Stomach smooth muscle (tissue), 2 donors: ENCODE results near the gene AKAP6.
A peak's percentile ranks its signal among the peaks of the same experiment; 100 is the strongest.

Experiments
- H3K27ac ChIP-seq: one replicate; pipeline ENCODE4 v1.7.0; 2013; ENCODE audit warnings: mild to moderate bottlenecking, low read length, inconsistent platforms
- H3K27me3 ChIP-seq, 2 donors: one replicate each; pipeline ENCODE4 v1.7.0; 2013; ENCODE audit warnings: low read length in 2 of 2; ENCODE audit not compliant: insufficient read depth in 2 of 2, control insufficient read depth in 1 of 2
- H3K36me3 ChIP-seq, 2 donors: one replicate each; pipeline ENCODE4 v1.7.0; 2013; ENCODE audit warnings: low read length in 2 of 2; ENCODE audit not compliant: control insufficient read depth in 2 of 2, insufficient read depth in 2 of 2
- H3K4me1 ChIP-seq: one replicate; pipeline ENCODE4 v1.7.0; 2013; ENCODE audit warnings: low read length; ENCODE audit not compliant: control insufficient read depth, insufficient read depth
- H3K4me3 ChIP-seq, 2 donors: one replicate each; pipeline ENCODE4 v1.7.0; 2013; ENCODE audit warnings: low read length in 2 of 2
- H3K9ac ChIP-seq, 2 donors: one replicate each; pipeline ENCODE4 v1.7.0; 2013; ENCODE audit warnings: low read length in 2 of 2, mild to moderate bottlenecking in 1 of 2
- H3K9me3 ChIP-seq, 2 donors: one replicate each; pipeline ENCODE4 v1.7.0; 2013; ENCODE audit warnings: low read length in 2 of 2; ENCODE audit not compliant: control insufficient read depth in 2 of 2
- donor health status: healthy.
- donor health status: Pancreatic carcinoma.

Gene AKAP6

GRCh38 chr14:32692441-32692840, 363.3 kb downstream of the AKAP6 start:
- Histone ChIP-seq H3K36me3 (peaks cover 0 to 3% of the 10 kb centered on the region in 2 donors), H3K27me3 (no peaks in the 10 kb centered on the region), H3K9ac (no peak overlapping the region), H3K4me1 (no peaks in the 10 kb centered on the region), H3K4me3 (no peak overlapping the region), H3K9me3 (no peaks in the 10 kb centered on the region), H3K27ac (no peak overlapping the region)

GRCh38 chr14:32693114-32693513, 364.0 kb downstream of the AKAP6 start:
- H3K36me3 ChIP-seq, result peaks cover 0 to 3% of the 10 kb centered on the region in 2 donors
- H3K9ac ChIP-seq, result no peak overlapping the region
- no peak overlapping the region for H3K4me3 ChIP-seq
- no peak overlapping the region for H3K27ac ChIP-seq
- H3K4me1 ChIP-seq, result no peaks in the 10 kb centered on the region
- H3K27me3 ChIP-seq, result no peaks in the 10 kb centered on the region
- H3K9me3 ChIP-seq, result no peaks in the 10 kb centered on the region

GRCh38 chr14:32694795-32695449, 365.8 kb downstream of the AKAP6 start:
- H3K9ac ChIP-seq, result no peak overlapping the region
- no peaks in the 10 kb centered on the region for H3K27me3 ChIP-seq
- no peak overlapping the region for H3K4me3 ChIP-seq
- H3K36me3 ChIP-seq, result peaks cover 0 to 3% of the 10 kb centered on the region in 2 donors
- H3K9me3 ChIP-seq, result no peaks in the 10 kb centered on the region
- H3K4me1 ChIP-seq, result no peaks in the 10 kb centered on the region
- no peak overlapping the region for H3K27ac ChIP-seq

GRCh38 chr14:32696325-32697091, 367.4 kb downstream of the AKAP6 start:
- Histone ChIP-seq H3K9me3 (no peaks in the 10 kb centered on the region), H3K4me3 (no peak overlapping the region), H3K27ac (no peak overlapping the region), H3K36me3 (peaks cover 0 to 3% of the 10 kb centered on the region in 2 donors), H3K27me3 (no peaks in the 10 kb centered on the region), H3K9ac (no peak overlapping the region), H3K4me1 (no peaks in the 10 kb centered on the region)

GRCh38 chr14:32697114-32697513, 368.0 kb downstream of the AKAP6 start:
- Histone ChIP-seq H3K4me1 (no peaks in the 10 kb centered on the region), H3K9ac (no peak overlapping the region), H3K9me3 (no peaks in the 10 kb centered on the region), H3K4me3 (no peak overlapping the region), H3K27me3 (no peaks in the 10 kb centered on the region), H3K36me3 (peaks cover 0 to 3% of the 10 kb centered on the region in 2 donors), H3K27ac (no peak overlapping the region)

GRCh38 chr14:32697704-32698103, 368.6 kb downstream of the AKAP6 start:
- Histone ChIP-seq H3K9me3 (no peaks in the 10 kb centered on the region), H3K4me1 (peaks cover 4% of the 10 kb centered on the region), H3K27me3 (no peaks in the 10 kb centered on the region), H3K9ac (no peak overlapping the region), H3K27ac (no peak overlapping the region), H3K36me3 (peaks cover 0 to 3% of the 10 kb centered on the region in 2 donors), H3K4me3 (no peak overlapping the region)

- no peaks in the 10 kb centered on the region for H3K27me3 ChIP-seq
- H3K9me3 ChIP-seq, result no peaks in the 10 kb centered on the region
- no peak overlapping the region for H3K27ac ChIP-seq
- no peak overlapping the region for H3K9ac ChIP-seq
- H3K36me3 ChIP-seq, result peaks cover 0 to 3% of the 10 kb centered on the region in 2 donors
- H3K4me3 ChIP-seq, result no peak overlapping the region
- H3K4me1 ChIP-seq, result peaks cover 9% of the 10 kb centered on the region
Measured at GRCh38 chr14:32698831-32699230, 369.7 kb downstream of the AKAP6 start.

- H3K27me3 ChIP-seq, result no peaks in the 10 kb centered on the region
- no peaks in the 10 kb centered on the region for H3K9me3 ChIP-seq
- no peak overlapping the region for H3K27ac ChIP-seq
- peaks cover 11% of the 10 kb centered on the region for H3K4me1 ChIP-seq
- H3K4me3 ChIP-seq, result no peak overlapping the region
- no peaks in the 10 kb centered on the region for H3K36me3 ChIP-seq
- H3K9ac ChIP-seq, result no peak overlapping the region
Measured at GRCh38 chr14:32701475-32701874, 372.4 kb downstream of the AKAP6 start.

- Histone ChIP-seq H3K9ac (peak overlapping the region in 1 of 2 donors; percentile 30), H3K4me1 (peaks cover 11% of the 10 kb centered on the region), H3K27me3 (no peaks in the 10 kb centered on the region), H3K9me3 (no peaks in the 10 kb centered on the region), H3K27ac (peak overlapping the region; percentile 72), H3K36me3 (no peaks in the 10 kb centered on the region), H3K4me3 (no peak overlapping the region)
Measured at GRCh38 chr14:32702088-32702487, 373.0 kb downstream of the AKAP6 start.

- H3K4me3 ChIP-seq, result peak overlapping the region; percentile 2 to 16
- no peaks in the 10 kb centered on the region for H3K36me3 ChIP-seq
- H3K9me3 ChIP-seq, result no peaks in the 10 kb centered on the region
- H3K9ac ChIP-seq, result peak overlapping the region; percentile 30 to 55
- H3K4me1 ChIP-seq, result peaks cover 11% of the 10 kb centered on the region
- no peaks in the 10 kb centered on the region for H3K27me3 ChIP-seq
- H3K27ac ChIP-seq, result peak overlapping the region; percentile 72
Measured at GRCh38 chr14:32702562-32702961, 373.5 kb downstream of the AKAP6 start.

- peak overlapping the region; percentile 72 for H3K27ac ChIP-seq
- peaks cover 11% of the 10 kb centered on the region for H3K4me1 ChIP-seq
- peak overlapping the region in 1 of 2 donors; percentile 30 for H3K9ac ChIP-seq
Measured at GRCh38 chr14:32703183-32703621, 374.1 kb downstream of the AKAP6 start.

More at GRCh38 chr14:32703183-32703621, 374.1 kb downstream of the AKAP6 start:
- Histone ChIP-seq H3K36me3 (no peaks in the 10 kb centered on the region), H3K4me3 (peak overlapping the region; percentile 2 to 23), H3K27me3 (no peaks in the 10 kb centered on the region), H3K9me3 (no peaks in the 10 kb centered on the region)
